Activated T-helper 9 cell treated with anti-CD3 and anti-CD28 coated beads, Interleukin-2, amount 50 U/mL, for 16 hours (primary cell): Measurements from ENCODE around the gene ZFP90.
A peak's percentile ranks its signal among the peaks of the same experiment; 100 is the strongest.
"Not testable (repeated sequence)": the region's sequence is repeated elsewhere in the genome, so short reads cannot be mapped to it uniquely, and the experiment has no call there.

ENCODE experiments used
- DNase-seq: peaks from one replicate; pipeline ENCODE4 v3.0.0-alpha.2; 2020; ENCODE audit warnings: low read depth

The ZFP90 gene

GRCh38 chr16:68538880-68539701 lies at the start of gene ZFP90:
Gene ZFP90 (plus strand): TSS chr16:68539291. CDS start chr16:68539793, 502 bp downstream.
- peak; percentile 81 for DNase-seq

DNA sequence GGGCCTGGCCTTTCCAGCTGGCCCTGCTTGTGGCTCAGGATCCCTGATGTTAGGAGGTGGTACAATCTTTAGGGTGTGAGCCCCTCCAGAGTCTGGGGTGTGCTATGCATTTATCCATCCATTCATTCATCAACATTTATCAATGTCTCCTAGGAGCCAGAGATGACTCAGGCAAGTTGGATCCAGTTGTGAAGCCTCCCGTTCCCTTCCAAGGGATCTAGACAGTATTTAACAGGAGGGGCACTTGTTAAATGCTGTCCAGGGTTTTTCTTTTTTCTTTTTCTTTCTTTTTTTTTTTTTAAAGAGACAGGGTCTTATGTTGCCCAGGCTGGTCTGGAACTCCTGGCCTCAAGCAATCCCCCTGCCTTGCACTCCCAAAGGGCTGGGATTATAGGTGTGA lies 48.7 kb upstream of the ZFP90 start:
- no peak for DNase-seq

- no peak for DNase-seq
Observed at GRCh38 chr16:68490829-68491575, 48.1 kb upstream of the ZFP90 start.

GRCh38 chr16:68491576-68491950 lies 47.5 kb upstream of the ZFP90 start:
- DNase-seq: no peak

- DNase-seq: no peak
Observed at GRCh38 chr16:68492151-68492542, 46.9 kb upstream of the ZFP90 start.

DNA sequence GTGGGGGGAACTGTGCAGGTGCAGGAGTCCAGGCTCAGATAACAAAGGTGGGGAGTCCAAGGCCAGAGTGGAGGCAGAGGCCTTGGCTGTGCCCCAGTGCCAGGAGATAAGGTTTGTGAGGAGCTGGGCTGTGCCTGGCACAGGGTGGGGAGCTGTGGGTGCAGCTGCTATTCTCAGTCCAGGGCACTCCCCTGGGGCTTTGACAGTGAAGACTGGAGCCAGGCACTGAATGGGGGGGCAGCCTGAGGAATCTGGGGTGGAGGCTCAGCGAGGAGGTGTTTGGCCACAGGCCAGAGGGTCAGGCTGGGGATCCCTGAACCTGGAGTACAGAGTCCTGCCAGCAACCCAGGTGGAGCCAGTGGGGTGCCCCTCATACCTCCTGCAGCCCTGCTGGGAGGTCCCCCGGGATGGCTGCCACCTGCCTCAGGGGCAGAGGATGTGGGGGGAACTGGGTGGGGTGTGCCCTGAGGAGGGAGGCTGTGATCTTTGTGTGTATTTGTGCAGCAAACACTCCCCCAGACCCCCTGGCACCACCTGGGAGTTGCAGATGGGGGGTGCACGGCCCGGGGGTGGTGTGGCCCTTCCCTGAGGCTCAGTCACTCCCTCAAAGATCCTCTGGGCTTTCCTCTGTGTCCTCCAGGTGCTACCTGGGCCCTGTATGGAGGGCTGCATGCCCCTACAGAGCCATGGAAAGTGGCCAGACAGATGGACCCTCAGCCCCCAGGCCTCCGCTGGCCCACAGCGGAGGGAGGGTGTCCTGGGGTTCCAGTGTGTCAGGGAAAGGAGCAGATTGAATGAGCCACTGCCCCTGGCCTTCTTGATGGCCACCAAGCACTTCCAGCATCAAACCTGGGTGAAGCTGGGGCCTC lies 46.3 kb upstream of the ZFP90 start:
- no peak for DNase-seq

DNA sequence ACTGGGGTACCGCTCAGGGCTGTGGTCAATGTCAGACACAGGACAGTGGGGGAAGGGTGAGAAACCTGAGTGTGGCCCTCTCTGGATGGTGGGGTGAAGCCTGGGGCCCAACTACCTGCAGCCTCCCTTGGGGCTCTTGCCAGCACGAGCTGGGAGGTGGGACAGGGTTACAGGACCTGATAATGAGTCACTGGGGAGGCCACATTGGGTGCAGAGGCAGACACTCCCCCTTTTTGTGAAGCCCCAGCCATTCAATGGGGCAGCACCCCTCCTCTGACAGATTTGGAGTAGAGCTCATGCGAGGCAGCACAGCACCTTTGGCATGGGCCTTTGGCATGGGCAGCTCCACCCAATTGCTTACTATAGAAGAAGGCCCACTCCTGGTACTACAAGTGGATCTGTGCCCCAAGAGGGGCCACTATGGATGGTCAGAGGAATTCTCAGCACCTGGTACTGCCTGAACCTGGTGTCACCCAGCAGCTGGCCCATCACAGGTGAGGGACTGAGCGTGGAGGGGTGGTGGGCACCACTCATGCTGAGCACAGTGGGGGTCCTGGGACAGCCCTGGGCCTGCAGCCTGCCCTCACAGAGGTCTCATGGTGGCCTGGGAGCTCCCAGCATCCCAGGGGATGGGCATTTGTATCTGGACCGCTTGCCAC lies 45.5 kb upstream of the ZFP90 start:
- no peak for DNase-seq

GRCh38 chr16:68494261-68494660 lies 44.8 kb upstream of the ZFP90 start:
- DNase-seq: not testable (repeated sequence)

- DNase-seq: no peak
Observed at GRCh38 chr16:68496689-68497088, 42.4 kb upstream of the ZFP90 start.

- no peak for DNase-seq
Observed at GRCh38 chr16:68499006-68499405, 40.1 kb upstream of the ZFP90 start.

- no peak for DNase-seq
Observed at GRCh38 chr16:68503334-68503733, 35.8 kb upstream of the ZFP90 start.

DNA sequence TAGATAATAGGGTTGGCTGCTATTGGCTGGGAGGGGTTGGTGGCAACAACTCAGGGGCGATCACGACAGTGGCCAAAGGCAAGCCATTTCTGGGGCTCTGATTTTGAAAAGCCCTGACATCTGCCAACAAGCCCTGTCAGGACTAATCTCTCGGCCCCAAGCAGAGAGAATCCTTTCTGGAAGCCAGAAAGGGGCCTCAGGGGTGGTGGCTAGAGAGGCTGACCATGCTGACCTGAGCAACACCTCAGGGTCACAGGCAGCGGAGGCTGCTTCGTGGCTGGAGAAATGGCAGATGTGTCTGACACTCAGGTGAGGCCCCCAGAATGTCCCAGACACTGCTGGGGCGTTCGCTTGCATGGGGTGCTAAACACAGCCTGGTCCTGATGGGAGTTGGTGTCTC lies 35.0 kb upstream of the ZFP90 start:
- DNase-seq: no peak

DNA sequence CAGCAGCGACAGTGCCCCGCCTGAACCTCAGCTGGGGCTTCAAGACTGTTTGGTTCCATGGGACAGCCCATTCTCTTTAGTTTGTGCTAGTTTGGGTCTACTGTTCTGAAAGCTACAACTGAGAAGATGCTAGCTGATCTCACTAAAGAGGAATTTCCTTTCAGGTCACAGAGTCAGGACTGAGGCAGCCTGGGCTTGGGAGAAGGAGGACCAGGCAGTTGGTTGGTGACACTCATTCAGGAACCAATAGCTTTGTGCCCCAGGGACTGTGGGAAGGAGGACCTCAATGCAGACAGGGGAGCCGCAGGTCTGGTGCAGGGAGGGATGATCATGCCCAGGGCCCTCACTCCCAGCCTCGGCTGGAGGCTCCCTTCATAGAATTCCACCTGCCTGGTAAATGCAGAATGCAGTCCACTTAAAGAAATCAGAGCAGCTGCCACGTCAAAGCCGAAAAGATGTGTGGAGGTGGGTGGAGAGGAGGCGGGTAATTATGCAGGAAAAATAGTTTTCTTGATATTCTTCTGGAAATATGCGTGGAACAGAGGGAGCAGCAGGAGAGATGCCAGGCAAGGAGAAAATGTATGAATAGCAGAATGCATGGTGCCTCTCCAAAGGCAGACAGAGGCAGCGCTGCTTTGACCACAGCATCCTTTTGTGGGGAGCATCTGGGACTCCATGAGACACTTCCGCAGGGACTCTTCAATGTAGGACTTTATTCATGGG lies 32.6 kb upstream of the ZFP90 start:
- no peak for DNase-seq

DNA sequence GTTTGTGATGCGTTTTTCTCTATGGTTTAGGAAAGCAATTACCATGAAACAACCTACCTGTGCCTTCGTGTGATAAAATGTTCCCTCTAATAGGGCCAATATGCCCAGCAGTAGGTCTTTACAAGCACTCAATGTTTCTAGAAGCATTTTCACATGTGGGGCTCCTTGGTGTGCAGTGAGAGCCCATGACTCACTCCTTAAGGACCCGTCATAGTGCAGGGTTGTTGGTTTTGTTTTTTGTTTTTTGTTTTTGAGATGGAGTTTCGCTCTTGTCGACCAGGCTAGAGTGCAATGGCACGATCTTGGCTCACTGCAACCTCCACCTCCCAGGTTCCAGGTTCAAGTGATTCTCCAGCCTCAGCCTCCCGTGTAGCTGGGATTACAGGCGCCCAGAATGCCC lies 31.1 kb upstream of the ZFP90 start:
- DNase-seq: no peak

- DNase-seq: no peak
Observed at GRCh38 chr16:68508641-68509240, 30.4 kb upstream of the ZFP90 start.

DNA sequence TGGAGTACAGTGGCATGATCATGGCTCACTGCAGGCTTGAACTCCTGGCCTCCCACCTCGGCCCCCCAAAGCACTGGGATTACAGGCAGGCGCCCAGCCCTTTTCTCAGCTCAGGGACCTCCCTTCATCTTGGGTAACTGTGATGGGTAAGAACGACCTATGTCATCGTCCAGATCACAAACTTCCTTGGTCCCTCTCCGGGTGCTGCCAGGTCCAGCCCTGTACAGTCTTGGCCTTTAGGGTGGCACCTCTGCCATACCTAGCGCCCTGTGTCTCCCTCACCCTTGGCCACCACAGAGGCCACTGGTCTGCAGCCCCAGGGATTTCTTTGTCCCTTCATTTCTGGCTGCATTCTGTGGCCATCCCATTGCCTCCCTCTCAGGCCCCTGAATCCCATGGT lies 29.7 kb upstream of the ZFP90 start:
- DNase-seq: no peak

GRCh38 chr16:68510775-68511174 lies 28.3 kb upstream of the ZFP90 start:
- no peak for DNase-seq

GRCh38 chr16:68512183-68512582 lies 26.9 kb upstream of the ZFP90 start:
- DNase-seq: no peak

DNA sequence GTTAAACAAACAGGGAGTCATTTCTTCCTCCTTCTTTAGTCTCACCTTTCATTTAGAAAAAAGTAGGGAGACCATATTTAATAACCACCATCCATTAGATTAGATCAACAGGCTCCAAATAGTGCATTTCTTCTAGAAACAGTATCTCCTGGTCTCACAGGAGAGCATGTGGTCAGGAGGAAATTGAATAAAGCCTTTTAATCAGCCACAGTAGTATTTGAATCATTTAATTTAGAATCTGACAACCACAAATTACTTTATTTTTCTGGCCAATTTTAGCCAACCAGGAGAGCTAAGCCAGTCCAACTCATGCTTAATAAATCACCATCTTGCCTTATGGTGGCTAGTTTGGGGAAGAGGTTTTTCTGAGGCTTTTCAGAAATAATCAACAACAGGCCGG lies 26.3 kb upstream of the ZFP90 start:
- no peak for DNase-seq

DNA sequence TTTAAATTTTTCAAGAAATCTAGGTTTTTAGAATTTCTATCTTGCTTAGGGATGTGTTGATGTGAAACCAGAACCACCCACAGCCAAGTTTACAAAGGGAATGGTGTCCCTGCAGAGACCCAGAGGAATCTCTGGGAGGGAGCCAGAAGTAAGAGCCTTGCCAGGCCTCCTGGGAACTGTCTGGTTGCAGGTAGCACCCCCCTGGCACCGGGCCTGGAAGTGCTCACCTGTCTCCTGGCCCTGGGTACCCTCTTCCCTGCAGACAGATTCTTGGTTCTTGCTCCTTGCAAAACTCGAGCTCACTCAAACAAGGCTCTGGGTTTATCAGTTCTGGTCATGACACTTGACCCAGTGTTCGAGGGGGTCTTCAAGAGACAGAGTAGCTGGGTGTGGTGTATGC lies 24.6 kb upstream of the ZFP90 start:
- DNase-seq: no peak

- no peak for DNase-seq
Observed at GRCh38 chr16:68517606-68518166, 21.4 kb upstream of the ZFP90 start.
